ENCODE measurements around the gene TANC1.

DNA sequence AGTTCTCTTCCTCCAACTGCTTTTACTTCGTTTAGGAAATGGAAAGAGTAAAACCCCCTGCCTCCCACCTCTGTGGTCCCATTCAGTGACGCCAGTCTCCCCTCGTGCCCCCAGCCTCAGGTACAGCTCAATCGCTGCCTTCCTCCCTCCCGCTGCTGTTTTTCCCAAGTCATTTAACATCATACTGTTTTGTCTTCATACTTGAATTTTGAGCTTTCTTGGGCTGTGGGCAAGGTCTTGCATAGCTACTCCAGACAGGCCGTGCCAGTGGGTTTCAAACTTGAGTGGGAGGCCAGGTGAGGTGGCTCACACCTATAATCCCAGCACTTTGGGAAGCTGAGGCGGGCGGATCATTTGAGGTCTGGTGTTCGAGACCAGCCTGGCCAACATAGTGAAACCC is 155.3 kb downstream of the TANC1 start:
- TF ChIP-seq POLR2A (IDR thresholded peaks at IDR 0.05; ENCODE audit: low read length): no peak
- TF ChIP-seq CHD2 (IDR thresholded peaks at IDR 0.05; ENCODE audit: low read length, partially characterized antibody): no peak
- TF ChIP-seq, protein P1, sequence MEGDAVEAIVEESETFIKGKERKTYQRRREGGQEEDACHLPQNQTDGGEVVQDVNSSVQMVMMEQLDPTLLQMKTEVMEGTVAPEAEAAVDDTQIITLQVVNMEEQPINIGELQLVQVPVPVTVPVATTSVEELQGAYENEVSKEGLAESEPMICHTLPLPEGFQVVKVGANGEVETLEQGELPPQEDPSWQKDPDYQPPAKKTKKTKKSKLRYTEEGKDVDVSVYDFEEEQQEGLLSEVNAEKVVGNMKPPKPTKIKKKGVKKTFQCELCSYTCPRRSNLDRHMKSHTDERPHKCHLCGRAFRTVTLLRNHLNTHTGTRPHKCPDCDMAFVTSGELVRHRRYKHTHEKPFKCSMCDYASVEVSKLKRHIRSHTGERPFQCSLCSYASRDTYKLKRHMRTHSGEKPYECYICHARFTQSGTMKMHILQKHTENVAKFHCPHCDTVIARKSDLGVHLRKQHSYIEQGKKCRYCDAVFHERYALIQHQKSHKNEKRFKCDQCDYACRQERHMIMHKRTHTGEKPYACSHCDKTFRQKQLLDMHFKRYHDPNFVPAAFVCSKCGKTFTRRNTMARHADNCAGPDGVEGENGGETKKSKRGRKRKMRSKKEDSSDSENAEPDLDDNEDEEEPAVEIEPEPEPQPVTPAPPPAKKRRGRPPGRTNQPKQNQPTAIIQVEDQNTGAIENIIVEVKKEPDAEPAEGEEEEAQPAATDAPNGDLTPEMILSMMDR (IDR thresholded peaks at IDR 0.05): no peak
- TF ChIP-seq, protein P2, sequence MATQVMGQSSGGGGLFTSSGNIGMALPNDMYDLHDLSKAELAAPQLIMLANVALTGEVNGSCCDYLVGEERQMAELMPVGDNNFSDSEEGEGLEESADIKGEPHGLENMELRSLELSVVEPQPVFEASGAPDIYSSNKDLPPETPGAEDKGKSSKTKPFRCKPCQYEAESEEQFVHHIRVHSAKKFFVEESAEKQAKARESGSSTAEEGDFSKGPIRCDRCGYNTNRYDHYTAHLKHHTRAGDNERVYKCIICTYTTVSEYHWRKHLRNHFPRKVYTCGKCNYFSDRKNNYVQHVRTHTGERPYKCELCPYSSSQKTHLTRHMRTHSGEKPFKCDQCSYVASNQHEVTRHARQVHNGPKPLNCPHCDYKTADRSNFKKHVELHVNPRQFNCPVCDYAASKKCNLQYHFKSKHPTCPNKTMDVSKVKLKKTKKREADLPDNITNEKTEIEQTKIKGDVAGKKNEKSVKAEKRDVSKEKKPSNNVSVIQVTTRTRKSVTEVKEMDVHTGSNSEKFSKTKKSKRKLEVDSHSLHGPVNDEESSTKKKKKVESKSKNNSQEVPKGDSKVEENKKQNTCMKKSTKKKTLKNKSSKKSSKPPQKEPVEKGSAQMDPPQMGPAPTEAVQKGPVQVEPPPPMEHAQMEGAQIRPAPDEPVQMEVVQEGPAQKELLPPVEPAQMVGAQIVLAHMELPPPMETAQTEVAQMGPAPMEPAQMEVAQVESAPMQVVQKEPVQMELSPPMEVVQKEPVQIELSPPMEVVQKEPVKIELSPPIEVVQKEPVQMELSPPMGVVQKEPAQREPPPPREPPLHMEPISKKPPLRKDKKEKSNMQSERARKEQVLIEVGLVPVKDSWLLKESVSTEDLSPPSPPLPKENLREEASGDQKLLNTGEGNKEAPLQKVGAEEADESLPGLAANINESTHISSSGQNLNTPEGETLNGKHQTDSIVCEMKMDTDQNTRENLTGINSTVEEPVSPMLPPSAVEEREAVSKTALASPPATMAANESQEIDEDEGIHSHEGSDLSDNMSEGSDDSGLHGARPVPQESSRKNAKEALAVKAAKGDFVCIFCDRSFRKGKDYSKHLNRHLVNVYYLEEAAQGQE (IDR thresholded peaks at IDR 0.05): no peak

All from A549 (cell line).